GM21526 (cell line): Measurements from ENCODE around the gene UTP4.

Source experiments
- ATAC-seq: cut with Tn5 transposase; IDR thresholded peaks from one replicate; pipeline ENCODE4 v1.9.1; 2021; ENCODE audit warnings: moderate library complexity; ENCODE audit not compliant: unreplicated experiment, low FRiP score

UTP4 gene

GRCh38 chr16:69132424-69133252 lies at the start of gene UTP4, which contains the start of gene CHTF8:
UTP4 (plus strand) TSS chr16:69132649; CDS start chr16:69133460, 811 bp downstream.
CHTF8 (minus strand) TSS chr16:69132588; CDS start chr16:69121458, 11,130 bp downstream.
- ATAC-seq: peak; percentile 71

- ATAC-seq: no peak
Observed at GRCh38 chr16:69083306-69083941, 49.0 kb upstream of the UTP4 start.

- no peak for ATAC-seq
Observed at GRCh38 chr16:69084289-69084688, 48.2 kb upstream of the UTP4 start.

GRCh38 chr16:69085032-69085695 lies 47.3 kb upstream of the UTP4 start:
- no peak for ATAC-seq

- no peak for ATAC-seq
Observed at GRCh38 chr16:69087161-69087581, 45.3 kb upstream of the UTP4 start.

GRCh38 chr16:69088684-69089083 lies 43.8 kb upstream of the UTP4 start:
- ATAC-seq: no peak

- no peak for ATAC-seq
Observed at GRCh38 chr16:69089091-69089910, 43.1 kb upstream of the UTP4 start.

GRCh38 chr16:69093974-69094373 lies 38.5 kb upstream of the UTP4 start:
- no peak for ATAC-seq

GRCh38 chr16:69094501-69094900 lies 37.9 kb upstream of the UTP4 start:
- ATAC-seq: no peak

GRCh38 chr16:69095193-69095592 lies 37.3 kb upstream of the UTP4 start:
- no peak for ATAC-seq

- ATAC-seq: no peak
Observed at GRCh38 chr16:69100071-69100691, 32.3 kb upstream of the UTP4 start.

GRCh38 chr16:69105501-69106361 lies 26.7 kb upstream of the UTP4 start, which contains the start of gene HAS3:
HAS3 (plus strand) TSS chr16:69105653; CDS start chr16:69109396, 3,743 bp downstream.
- no peak for ATAC-seq

GRCh38 chr16:69106491-69107315 lies 25.7 kb upstream of the UTP4 start:
- ATAC-seq: no peak

- no peak for ATAC-seq
Observed at GRCh38 chr16:69107316-69107962, 25.0 kb upstream of the UTP4 start.

- no peak for ATAC-seq
Observed at GRCh38 chr16:69108064-69108904, 24.2 kb upstream of the UTP4 start.

- ATAC-seq: no peak
Observed at GRCh38 chr16:69108905-69109252, 23.6 kb upstream of the UTP4 start.
